Ishikawa (cell line): ENCODE results near the gene DIAPH1.

Experiments used
- CEBPB ChIP-seq: IDR thresholded peaks from 2 replicates; pipeline ENCODE4 v1.6.1; 2012
- CREB1 ChIP-seq: IDR thresholded peaks from 2 replicates; pipeline ENCODE4 v1.6.1; 2012; ENCODE audit warnings: low read depth
- EGR1 ChIP-seq: IDR thresholded peaks from 2 replicates; pipeline ENCODE4 v1.6.1; 2012
- EP300 ChIP-seq: IDR thresholded peaks from 2 replicates; pipeline ENCODE4 v1.6.1; 2012; ENCODE audit warnings: borderline replicate concordance
- FOXM1 ChIP-seq: IDR thresholded peaks from 2 replicates; pipeline ENCODE4 v1.6.1; 2012; ENCODE audit warnings: low read depth, borderline replicate concordance
- NFIC ChIP-seq: IDR thresholded peaks from 2 replicates; pipeline ENCODE4 v1.6.1; 2012
- RAD21 ChIP-seq: IDR thresholded peaks from 2 replicates; pipeline ENCODE4 v1.6.1; 2012; ENCODE audit warnings: low read depth
- TAF1 ChIP-seq: IDR thresholded peaks from 2 replicates; pipeline ENCODE4 v1.6.1; 2012; ENCODE audit warnings: low read depth, mild to moderate bottlenecking
- TCF12 ChIP-seq: IDR thresholded peaks from 2 replicates; pipeline ENCODE4 v1.6.1; 2012; ENCODE audit warnings: low read depth
- TEAD4 ChIP-seq: IDR thresholded peaks from 2 replicates; pipeline ENCODE4 v1.6.1; 2012
- YY1 ChIP-seq: IDR thresholded peaks from 2 replicates; pipeline ENCODE4 v1.6.1; 2012; ENCODE audit warnings: low read depth
- ZBTB7A ChIP-seq: IDR thresholded peaks from 2 replicates; pipeline ENCODE4 v1.6.1; 2012; ENCODE audit warnings: low read depth
- TF ChIP-seq, protein P1 (sequence below): IDR thresholded peaks from 2 replicates; pipeline ENCODE4 v1.6.1; 2012
- TF ChIP-seq, protein P2 (sequence below): IDR thresholded peaks from 2 replicates; pipeline ENCODE4 v1.6.1; 2012; ENCODE audit warnings: low read depth, mild to moderate bottlenecking

Gene DIAPH1

DNA sequence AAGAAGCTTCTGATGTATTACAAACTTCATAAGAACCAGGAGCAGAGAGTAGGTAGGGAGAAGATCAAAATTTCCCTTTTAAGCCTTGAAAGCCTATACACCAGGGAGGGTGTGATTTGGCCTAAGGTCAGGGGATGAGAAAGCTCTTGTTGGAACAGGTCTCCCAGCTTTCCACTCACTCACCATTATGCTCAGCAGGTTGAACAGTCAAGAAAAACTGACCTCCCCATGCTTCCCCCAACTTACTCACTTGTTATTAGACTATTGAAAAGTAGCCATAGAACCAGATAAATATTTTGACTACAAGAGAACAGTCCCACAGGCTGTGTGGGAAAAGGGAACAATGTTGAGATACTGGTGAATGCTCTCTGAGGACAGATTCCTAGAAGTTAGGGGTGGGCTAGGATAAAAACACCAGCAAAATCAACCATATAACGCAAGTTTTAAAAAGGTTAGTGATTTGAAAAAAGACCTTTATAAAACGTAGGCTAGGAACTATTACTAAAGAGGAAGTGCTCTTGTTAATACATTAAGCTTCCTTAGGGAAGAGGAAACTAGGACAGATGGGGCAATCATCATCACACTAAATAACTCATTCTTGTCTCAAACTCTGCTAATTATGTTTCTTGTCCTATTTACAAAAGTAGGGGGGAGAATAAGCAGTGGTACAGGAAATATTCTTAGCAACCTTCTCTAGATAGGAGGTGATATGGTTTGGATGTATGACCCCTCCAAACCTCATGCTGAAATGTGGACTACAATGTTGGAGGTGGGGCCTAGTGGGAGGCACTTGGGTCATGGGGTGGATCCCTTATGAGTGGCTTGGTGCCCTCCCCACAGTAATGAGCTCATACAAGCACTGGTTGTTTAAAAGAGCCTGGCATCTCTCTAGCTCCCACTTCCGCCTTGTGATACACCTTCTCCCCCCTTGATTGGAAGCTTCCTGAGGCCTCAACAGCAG lies 98.9 kb downstream of the DIAPH1 start:
- no peak for TF ChIP-seq CREB1
- no peak for TF ChIP-seq EP300
- no peak for TF ChIP-seq YY1
- TF ChIP-seq, protein P1, sequence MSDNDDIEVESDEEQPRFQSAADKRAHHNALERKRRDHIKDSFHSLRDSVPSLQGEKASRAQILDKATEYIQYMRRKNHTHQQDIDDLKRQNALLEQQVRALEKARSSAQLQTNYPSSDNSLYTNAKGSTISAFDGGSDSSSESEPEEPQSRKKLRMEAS, result no peak
- no peak for TF ChIP-seq ZBTB7A
- no peak for TF ChIP-seq FOXM1
- TF ChIP-seq, protein P2, sequence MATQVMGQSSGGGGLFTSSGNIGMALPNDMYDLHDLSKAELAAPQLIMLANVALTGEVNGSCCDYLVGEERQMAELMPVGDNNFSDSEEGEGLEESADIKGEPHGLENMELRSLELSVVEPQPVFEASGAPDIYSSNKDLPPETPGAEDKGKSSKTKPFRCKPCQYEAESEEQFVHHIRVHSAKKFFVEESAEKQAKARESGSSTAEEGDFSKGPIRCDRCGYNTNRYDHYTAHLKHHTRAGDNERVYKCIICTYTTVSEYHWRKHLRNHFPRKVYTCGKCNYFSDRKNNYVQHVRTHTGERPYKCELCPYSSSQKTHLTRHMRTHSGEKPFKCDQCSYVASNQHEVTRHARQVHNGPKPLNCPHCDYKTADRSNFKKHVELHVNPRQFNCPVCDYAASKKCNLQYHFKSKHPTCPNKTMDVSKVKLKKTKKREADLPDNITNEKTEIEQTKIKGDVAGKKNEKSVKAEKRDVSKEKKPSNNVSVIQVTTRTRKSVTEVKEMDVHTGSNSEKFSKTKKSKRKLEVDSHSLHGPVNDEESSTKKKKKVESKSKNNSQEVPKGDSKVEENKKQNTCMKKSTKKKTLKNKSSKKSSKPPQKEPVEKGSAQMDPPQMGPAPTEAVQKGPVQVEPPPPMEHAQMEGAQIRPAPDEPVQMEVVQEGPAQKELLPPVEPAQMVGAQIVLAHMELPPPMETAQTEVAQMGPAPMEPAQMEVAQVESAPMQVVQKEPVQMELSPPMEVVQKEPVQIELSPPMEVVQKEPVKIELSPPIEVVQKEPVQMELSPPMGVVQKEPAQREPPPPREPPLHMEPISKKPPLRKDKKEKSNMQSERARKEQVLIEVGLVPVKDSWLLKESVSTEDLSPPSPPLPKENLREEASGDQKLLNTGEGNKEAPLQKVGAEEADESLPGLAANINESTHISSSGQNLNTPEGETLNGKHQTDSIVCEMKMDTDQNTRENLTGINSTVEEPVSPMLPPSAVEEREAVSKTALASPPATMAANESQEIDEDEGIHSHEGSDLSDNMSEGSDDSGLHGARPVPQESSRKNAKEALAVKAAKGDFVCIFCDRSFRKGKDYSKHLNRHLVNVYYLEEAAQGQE, result no peak
- no peak for TF ChIP-seq TCF12
- TF ChIP-seq EGR1, result no peak
- no peak for TF ChIP-seq NFIC
- TF ChIP-seq CEBPB, result no peak

DNA sequence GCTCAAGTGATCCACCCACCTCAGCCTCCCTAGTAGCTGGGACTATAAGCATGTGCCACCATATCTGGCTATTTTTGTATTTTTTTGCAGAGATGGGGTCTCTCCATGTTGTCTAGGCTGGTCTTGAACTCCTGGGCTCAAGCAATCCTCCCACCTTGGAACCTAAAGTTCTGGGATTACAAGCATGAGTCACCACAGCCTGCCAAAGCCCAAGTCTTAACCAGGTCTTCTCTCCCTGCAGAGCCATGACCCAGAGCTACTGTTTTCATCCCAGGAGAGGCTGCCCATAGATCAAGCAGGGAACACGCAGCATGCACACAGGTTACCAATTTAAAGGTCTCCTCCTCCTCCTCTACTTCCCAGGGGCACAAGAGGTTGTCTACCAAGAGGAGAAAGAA lies 100.2 kb downstream of the DIAPH1 start:
- TF ChIP-seq YY1, result no peak

DNA sequence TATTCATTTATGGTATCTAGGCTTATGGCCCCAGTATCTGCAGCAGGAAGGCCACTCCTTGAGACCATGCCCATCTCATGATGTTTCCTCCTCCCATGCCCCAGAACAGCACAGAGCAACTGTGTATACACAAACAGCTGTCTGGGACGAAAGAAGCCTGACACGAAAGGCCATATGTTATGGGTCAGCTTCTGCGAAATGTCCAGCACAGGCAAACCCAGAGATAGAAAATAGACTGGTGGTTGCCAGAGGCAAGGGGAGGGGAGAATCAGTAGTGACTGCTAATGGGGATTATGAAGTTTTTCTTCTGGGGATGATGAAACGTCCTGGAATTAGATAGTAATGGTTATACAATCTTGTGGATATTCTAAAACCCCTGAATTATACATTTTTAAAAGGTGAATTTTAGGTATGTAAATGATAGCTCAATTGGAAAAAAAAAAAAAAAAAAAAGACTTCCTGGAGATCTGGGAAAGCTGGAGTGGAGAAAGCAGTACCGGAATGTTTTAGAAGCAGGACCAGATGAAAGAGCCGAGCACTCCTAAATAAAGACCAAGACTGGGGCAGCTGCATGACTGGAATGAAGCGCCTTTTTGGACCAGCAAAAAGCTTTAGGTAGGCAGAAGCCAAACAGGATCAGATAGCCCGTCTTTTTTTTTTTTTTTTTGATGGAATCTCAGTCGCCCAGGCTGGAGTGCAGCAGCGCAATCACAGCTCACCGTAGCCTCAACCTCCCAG lies 100.8 kb downstream of the DIAPH1 start:
- TF ChIP-seq NFIC, result no peak
- no peak for TF ChIP-seq TCF12
- no peak for TF ChIP-seq RAD21

DNA sequence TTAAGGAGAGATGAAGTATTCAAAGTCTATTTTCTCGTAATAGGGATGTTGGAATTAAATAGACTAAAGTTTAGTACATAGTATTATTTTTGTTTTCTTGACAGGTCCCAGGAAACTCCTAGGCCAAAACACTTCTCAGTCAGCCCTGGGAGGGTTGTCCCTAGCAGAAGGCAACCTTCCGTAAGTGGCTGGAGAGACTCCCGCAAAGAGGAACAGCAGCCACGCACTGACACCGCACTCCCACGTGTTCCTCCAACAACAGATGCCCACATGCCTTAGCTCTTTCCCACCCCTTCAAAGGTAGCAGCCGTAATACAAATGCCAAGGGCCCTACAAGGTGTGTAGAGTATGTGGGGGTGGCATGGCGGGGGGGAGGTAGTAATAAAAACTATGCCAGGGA lies 101.5 kb downstream of the DIAPH1 start:
- no peak for TF ChIP-seq ZBTB7A
- no peak for TF ChIP-seq YY1

DNA sequence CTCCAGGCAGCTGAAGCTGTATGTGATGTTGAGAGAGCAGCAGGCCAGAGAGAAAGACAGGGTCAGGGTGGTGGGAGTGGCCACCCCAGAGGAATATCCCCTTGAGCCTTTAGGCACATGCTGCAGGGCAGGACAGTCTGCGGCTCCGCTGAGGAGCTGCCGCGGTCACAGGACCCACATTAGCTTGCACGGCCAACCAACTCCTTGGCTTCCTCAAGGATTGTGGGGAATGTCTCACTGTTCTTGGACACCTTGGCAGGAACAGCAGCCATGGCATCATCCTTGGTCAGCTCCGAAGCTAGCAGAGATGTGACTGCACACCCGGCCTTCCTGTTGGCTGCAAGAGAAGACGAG lies 102.2 kb downstream of the DIAPH1 start:
- TF ChIP-seq YY1, result no peak
- TF ChIP-seq RAD21, result no peak
- TF ChIP-seq CREB1, result no peak

DNA sequence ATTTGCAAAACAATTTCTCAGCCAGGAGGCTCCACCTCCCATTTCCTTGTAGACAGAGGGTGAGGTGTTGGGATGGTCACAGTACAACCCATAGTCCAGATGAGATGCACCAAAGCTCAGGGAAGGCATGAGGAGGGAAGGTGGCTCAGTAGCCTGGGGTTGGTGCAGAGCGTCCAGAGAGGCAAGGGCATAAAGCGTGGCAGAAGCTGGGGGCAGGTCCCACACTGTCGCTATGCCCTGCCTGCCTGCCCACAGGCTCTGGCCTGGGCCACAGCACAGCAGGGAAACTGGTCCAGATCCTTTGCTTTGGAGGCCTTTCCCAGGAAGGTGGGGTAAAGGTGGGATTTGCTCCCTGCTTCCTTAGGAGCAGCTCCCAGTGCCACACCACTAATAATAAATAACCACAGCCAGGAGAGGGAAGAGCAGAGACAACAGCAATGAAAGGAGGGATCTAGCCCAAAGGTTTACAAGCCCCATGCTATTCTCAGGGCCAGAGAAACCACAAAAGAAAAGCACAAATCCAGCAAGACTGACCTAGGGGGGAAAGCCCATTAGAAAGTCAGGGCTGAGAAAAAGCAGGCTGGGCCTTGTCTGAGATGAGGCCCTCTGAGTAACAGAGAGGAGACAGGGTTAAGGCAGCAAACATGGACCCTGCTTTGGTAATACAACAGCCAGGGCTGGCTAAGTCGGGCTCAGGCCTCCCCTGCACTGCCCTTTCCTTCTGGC lies 102.7 kb downstream of the DIAPH1 start:
- TF ChIP-seq EP300, result no peak
- no peak for TF ChIP-seq NFIC
- no peak for TF ChIP-seq TAF1
- no peak for TF ChIP-seq ZBTB7A

DNA sequence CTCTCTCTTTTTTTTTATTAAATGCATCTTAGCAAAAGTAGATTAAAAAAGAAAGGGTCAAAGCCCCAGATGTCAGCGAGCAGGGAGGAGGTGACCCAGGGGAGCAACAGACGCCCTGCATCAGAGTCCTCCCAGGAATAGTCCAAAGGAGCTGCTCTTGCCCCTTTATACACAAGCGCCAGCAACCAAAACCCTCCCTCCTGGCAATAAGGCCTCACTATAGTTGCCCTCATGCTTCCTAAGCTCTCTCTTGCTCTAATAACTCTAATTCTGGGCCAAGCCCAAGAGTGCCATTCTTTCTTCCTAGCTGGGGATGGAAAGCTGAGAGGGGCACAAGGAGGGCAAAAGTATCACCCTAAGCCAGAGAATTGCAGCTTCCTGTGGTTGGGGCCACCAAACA lies 103.7 kb downstream of the DIAPH1 start:
- TF ChIP-seq, protein P1, result no peak
- TF ChIP-seq RAD21 (no peak), EP300 (no peak), NFIC (no peak), ZBTB7A (no peak), CREB1 (no peak), TAF1 (no peak), FOXM1 (no peak), TCF12 (no peak), EGR1 (no peak), CEBPB (no peak), YY1 (no peak), TEAD4 (no peak)
- TF ChIP-seq, protein P2, result no peak
